ENCODE results near the gene TUT7.
"Not testable (repeated sequence)": the region's sequence is repeated elsewhere in the genome, so short reads cannot be mapped to it uniquely, and the experiment has no call there.

Gene TUT7

GRCh38 chr9:86290341-86290740, 63.9 kb downstream of the TUT7 start:
- not testable (repeated sequence) for DNase-seq

- DNase-seq, result no peak
These were observed 65.6 kb downstream of the TUT7 start for GRCh38 chr9:86288499-86289198.

GRCh38 chr9:86287013-86287412, 67.2 kb downstream of the TUT7 start:
- DNase-seq, result no peak

DNA sequence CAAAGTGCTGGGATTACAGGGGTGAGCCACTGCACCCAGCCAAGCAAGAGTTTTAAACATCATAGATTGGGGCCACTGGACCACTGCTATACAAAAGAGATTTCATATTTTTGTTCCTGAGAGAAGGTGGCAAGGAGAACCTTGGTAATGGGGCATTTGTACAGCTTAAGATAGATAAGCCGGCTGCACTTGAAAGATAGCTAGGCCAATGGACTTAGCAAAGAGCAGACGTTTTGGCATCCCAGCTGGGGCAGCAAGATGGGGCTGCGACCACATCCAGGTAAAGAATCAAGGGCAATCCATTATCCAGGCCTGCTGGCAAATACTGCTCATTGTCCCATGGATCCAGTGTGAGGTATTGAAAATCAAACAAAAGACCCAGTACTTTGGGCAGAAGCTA, 67.9 kb downstream of the TUT7 start:
- no peak for DNase-seq

DNA sequence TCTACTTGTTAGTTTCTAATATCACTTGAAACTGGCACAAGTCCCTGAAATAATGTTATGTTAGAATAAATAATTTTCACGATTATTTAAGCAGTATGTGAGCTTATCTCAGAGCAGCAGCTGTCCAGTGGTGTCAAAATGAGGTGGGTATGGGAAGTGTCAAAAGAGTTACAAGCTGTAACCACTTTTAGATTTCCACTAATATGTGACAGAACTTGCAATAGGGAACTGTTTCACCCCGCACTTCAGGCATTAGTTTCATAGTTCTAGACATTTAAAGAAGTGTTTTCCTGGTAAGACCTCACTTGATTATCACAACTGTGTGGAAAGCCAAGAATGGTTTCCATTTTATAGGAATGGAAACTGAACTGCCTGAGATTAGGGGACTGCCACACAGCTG, 68.9 kb downstream of the TUT7 start:
- DNase-seq, result no peak

- no peak for DNase-seq
These were observed 71.2 kb downstream of the TUT7 start for GRCh38 chr9:86282979-86283535.

DNA sequence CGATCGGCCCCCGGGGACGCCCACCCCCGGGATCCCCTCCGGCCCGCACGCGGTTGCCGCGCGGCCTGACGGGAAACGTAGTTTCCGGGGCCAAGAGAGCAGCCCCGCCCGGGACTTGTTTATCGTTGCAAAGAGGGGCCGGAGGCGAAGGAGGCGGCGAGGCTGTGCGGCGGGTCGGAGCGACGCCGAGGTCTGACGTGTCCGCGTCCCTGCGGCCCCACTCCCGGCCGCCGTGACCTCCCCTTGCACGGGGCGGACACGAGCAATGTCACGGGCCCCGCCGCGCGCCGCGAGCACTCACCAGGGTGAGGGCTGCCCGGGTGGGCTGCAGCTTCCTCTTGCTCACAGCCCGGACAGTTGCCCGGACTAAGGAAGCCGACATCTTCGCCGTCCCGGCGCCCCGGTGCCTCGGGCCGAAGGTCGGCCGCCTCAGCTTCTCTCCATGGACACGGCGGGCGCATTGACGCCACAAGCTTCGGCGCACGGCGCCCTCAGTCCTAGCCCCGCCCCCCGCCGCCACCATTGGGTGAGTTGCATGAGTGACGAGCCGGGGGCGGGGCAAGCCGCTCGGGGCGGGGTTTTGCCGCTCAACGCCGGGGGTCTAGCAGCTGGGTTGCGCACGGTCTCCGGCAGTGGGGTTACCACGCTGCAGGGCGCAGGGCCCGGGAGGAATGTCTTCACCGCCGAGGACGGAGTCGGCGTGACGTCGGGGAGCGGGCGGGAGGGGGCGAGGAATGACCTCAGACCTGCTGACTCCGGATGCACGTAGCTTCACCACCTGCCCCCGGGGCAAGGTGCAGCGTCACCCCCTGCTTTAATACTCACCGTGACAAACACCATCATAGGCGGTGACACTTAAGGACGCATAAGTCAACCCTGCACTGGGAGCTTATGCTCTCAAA, 71.9 kb downstream of the TUT7 start, which contains the start of gene ISCA1:
ISCA1 (minus strand) TSS at position 462 of the 902 bp plus-strand sequence; CDS start at position 382, 80 bp downstream.
- peak; percentile 99 for DNase-seq

DNA sequence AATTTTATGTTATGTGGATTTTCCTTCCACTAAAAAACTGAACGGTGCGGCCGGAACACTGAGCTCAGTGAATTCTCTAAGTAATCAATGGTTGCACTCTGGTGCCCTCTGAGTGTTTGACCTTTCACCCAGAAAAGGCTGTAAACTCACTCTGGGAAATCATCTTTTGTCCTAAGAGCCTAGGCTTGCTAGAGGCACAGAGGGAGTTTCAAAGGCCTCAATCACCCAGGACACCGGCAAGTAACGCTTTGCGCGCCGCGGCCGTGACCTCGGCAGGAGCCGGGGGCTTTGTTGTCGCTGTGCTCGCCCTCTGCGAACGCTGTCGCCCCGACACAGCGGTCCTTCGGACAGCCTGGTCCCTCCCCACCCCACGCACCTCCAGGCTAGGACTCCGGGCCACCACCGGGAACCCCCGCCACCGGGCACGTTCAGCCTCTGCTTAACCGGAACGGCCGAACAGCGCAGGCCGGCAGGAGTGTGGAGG, 72.6 kb downstream of the TUT7 start:
- DNase-seq, result no peak

- DNase-seq, result no peak
These were observed 73.6 kb downstream of the TUT7 start for GRCh38 chr9:86280580-86280979.

DNA sequence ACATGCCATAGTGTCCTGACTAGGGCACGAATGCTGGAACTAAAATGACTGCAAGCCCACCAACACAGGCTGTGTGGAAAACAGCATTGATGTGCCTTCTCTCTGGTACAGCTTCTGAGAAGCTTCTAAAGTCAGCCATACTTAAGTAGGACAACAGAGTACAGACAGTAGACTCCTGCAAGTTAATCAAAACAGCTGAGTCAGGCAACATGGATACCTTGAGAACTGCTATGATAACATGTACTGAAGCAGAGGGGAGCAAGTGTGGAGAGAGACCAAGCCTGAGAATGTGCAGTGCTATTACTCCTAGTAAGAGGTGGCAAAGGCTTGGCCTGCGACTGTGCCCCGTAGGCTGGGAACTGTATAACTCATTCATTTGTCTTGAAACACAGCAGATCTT, 74.4 kb downstream of the TUT7 start:
- no peak for DNase-seq

DNA sequence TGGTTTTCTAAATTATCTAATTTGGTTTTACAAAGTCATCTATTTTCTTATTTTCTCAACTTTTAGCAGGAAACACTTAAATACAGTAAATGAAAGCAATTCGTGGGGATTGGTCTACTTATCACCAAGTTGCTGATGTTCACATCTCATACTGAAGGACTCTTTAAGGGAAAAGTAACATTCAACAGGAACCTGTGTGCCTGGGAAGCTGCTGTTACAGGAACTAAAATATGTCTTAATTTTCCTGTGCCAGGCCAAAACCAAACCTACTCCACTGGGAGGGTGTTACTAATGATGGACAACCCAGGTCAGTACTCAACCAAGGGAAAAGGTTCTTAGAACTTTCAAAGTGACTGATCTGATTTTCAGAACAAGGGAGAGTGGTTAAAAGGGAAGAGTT, 77.1 kb downstream of the TUT7 start:
- DNase-seq, result no peak

DNA sequence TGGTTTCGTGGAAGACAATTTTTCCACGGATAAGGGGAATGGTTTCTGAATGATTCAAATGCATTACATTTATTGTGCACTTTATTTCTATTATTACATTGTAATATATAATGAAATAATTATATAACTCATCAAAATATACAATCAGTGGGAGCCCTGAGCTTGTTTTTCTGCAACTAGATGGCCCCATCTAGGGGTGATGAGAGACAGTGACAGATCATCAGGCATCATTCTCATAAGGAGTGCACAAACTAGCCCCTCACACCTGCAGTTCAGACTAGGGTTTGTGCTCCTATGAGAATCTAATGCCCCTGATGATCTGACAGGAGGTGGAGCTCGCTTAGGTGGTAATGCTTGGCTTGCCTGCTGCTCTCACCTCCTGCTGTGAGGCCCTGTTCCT, 78.2 kb downstream of the TUT7 start:
- DNase-seq, result no peak

GRCh38 chr9:86274821-86275643, 79.2 kb downstream of the TUT7 start:
- no peak for DNase-seq

GRCh38 chr9:86272221-86272620, 82.0 kb downstream of the TUT7 start:
- DNase-seq, result no peak

DNA sequence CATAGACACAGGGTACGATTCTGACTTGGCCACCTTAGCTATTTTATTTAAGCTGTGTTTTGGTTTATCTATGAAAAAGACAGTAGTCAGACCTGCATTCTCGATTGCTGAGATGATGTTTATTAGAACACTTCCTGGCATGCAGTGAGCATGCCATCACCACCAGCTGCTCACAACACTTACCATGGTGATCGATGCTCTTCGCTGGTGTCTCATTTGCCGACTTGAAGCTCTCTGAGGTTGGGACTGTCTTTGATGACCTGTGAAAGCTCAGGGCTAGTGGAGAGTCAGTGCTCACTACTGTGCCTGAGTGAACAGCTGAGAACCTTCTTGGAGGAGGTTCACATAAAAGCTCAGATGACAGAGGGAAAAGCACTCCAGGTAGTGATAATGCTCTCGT, 90.3 kb downstream of the TUT7 start:
- no peak for DNase-seq

GRCh38 chr9:86262492-86262891, 91.7 kb downstream of the TUT7 start:
- DNase-seq, result no peak

DNA sequence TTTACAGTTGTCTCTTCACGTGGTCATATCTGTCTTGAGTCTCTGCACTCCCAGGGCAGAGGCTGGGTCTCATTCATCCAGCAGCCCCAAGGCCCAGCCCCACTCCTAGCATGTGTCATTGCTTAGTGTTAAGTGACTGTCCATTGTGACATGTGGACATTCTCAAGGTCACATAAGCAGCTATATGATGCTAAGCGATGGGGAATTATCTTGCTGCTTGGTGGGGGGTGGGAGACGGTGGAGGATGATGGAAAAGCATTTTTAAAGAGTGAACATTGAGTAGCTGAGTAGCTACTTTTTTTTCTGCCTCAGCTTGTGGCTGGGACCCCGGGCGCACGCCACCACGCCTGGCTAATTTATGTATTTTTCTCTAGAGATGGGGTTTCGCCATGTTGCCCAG, 94.7 kb downstream of the TUT7 start, which contains the start of gene C9orf153:
C9orf153 (minus strand) TSS at position 101 of the 400 bp plus-strand sequence. CDS start 30,054 bp downstream, outside the sequence.
- no peak for DNase-seq

GRCh38 chr9:86257391-86257790, 96.8 kb downstream of the TUT7 start:
- no peak for DNase-seq

- DNase-seq, result no peak
These were observed 97.6 kb downstream of the TUT7 start for GRCh38 chr9:86256653-86257052.

DNA sequence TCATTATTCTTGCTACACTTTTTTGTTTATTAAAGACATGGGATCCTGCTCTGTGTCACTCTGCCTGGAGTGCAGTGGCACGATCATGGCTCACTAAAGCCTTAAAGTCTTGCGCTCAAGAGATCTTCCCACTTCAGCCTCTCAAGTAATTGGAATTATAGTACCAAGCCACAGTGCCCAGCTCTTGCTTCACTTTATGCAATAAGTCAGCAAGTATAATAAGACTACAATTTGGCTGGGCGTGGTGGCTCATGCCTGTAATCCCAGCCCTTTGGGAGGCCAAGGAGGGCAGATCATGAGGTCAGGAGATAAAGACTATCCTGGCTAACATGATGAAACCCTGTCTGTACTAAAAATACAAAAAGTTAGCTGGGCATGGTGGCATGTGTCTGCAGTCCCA, 100.6 kb downstream of the TUT7 start:
- no peak for DNase-seq

GRCh38 chr9:86252870-86253269, 101.3 kb downstream of the TUT7 start:
- no peak for DNase-seq

- DNase-seq, result no peak
These were observed 104.1 kb downstream of the TUT7 start for GRCh38 chr9:86250123-86250522.

- no peak for DNase-seq
These were observed 105.5 kb downstream of the TUT7 start for GRCh38 chr9:86248746-86249145.

All from activated CD8-positive, alpha-beta memory T cell treated with anti-CD3 and anti-CD28 coated beads, Interleukin-2, amount 50 U/mL, for 4 hours (primary cell).